ENCODE measurements around the gene CDH13. TPM values are rescaled to one million over a fixed set of nuclear protein-coding genes. Genes with fewer than 3 reads are reported as not detected.
A peak's percentile ranks its signal among the peaks of the same experiment; 100 is the strongest.

The CDH13 gene
- polyA plus RNA-seq, 1 donor = 49.6 TPM

GRCh38 chr16:83501481-83501880 is 874.7 kb downstream of the CDH13 start:
- DNase-seq (ENCODE audit: low read depth) = no peak

GRCh38 chr16:83508295-83508694 is 881.5 kb downstream of the CDH13 start:
- DNase-seq (ENCODE audit: low read depth) = no peak

- no peak for DNase-seq (ENCODE audit: low read depth)
Measured at GRCh38 chr16:83509316-83509715, 882.5 kb downstream of the CDH13 start.

GRCh38 chr16:83510906-83511305 is 884.1 kb downstream of the CDH13 start:
- DNase-seq (ENCODE audit: low read depth) = no peak

- DNase-seq (ENCODE audit: low read depth) = no peak
Measured at GRCh38 chr16:83513008-83513755, 886.4 kb downstream of the CDH13 start.

- no peak for DNase-seq (ENCODE audit: low read depth)
Measured at GRCh38 chr16:83515395-83515794, 888.6 kb downstream of the CDH13 start.

- no peak for DNase-seq (ENCODE audit: low read depth)
Measured at GRCh38 chr16:83516931-83517330, 890.2 kb downstream of the CDH13 start.

- DNase-seq (ENCODE audit: low read depth) = no peak
Measured at GRCh38 chr16:83517398-83517797, 890.6 kb downstream of the CDH13 start.

GRCh38 chr16:83520596-83520995 is 893.8 kb downstream of the CDH13 start:
- peak; percentile 6 for DNase-seq (ENCODE audit: low read depth)

- no peak for DNase-seq (ENCODE audit: low read depth)
Measured at GRCh38 chr16:83530293-83530692, 903.5 kb downstream of the CDH13 start.

- DNase-seq (ENCODE audit: low read depth) = no peak
Measured at GRCh38 chr16:83532634-83533033, 905.9 kb downstream of the CDH13 start.

GRCh38 chr16:83533193-83533592 is 906.4 kb downstream of the CDH13 start:
- no peak for DNase-seq (ENCODE audit: low read depth)

- DNase-seq (ENCODE audit: low read depth) = no peak
Measured at GRCh38 chr16:83538707-83539106, 911.9 kb downstream of the CDH13 start.

- no peak for DNase-seq (ENCODE audit: low read depth)
Measured at GRCh38 chr16:83539736-83540490, 913.1 kb downstream of the CDH13 start.

GRCh38 chr16:83541231-83541630 is 914.5 kb downstream of the CDH13 start:
- DNase-seq (ENCODE audit: low read depth) = no peak

GRCh38 chr16:83542491-83542890 is 915.7 kb downstream of the CDH13 start:
- DNase-seq (ENCODE audit: low read depth) = no peak

GRCh38 chr16:83549316-83550182 is 922.8 kb downstream of the CDH13 start:
- no peak for DNase-seq (ENCODE audit: low read depth)

GRCh38 chr16:83550183-83550569 is 923.4 kb downstream of the CDH13 start:
- no peak for DNase-seq (ENCODE audit: low read depth)

GRCh38 chr16:83552228-83552627 is 925.5 kb downstream of the CDH13 start:
- DNase-seq (ENCODE audit: low read depth) = no peak

GRCh38 chr16:83552930-83553329 is 926.2 kb downstream of the CDH13 start:
- DNase-seq (ENCODE audit: low read depth) = no peak

GRCh38 chr16:83554096-83554495 is 927.3 kb downstream of the CDH13 start:
- DNase-seq (ENCODE audit: low read depth) = no peak

- no peak for DNase-seq (ENCODE audit: low read depth)
Measured at GRCh38 chr16:83554540-83554939, 927.8 kb downstream of the CDH13 start.

Data from forelimb muscle (tissue), 1 donor.